NCI-H345 treated with DMSO at 0.1 percent for 48 hours (cell line): ENCODE data around the gene NHS.

Experiments used
- DNase-seq: peaks from one replicate; lab custom pipeline; 2025; ENCODE audit not compliant: unreplicated experiment; lab: John Stamatoyannopoulos, UW

The NHS gene

DNA sequence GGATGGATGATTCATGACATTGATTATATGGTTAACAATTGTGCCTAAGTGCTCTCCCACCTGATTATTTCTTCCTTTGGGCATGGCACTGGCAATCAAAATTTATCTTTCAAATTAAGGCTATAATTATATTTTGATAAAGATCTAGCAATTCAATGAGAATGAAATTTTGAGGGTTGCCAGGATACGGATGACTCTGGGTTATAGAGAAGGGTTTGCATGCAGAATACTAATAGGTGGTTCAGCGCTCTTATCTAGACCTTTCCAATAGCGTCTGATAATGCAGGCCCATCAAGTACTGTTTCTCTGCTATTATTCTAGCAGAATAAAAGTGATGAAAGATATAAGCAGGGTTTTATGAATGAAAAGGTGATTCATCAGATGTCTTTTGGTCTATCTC is 287.4 kb downstream of the NHS start:
- no peak for DNase-seq

DNA sequence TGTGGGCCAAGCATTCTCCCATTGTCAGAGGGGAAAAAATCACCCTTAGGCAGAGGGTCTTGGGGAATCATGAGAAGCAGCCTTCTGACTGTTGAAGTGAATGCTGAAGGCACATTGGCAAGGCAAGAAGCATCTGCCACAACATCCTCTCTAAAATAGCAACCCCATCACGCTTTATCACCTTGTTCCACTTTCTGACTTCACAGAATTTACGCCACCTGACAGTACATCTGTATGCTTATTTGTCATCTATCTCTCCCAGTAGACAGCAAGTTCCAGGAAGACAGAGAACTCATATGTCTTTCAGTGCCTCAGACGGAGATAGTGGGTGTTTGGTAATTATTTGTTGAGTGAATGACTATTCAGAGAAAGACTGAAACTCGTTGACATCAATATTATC is 293.9 kb downstream of the NHS start:
- no peak for DNase-seq

DNA sequence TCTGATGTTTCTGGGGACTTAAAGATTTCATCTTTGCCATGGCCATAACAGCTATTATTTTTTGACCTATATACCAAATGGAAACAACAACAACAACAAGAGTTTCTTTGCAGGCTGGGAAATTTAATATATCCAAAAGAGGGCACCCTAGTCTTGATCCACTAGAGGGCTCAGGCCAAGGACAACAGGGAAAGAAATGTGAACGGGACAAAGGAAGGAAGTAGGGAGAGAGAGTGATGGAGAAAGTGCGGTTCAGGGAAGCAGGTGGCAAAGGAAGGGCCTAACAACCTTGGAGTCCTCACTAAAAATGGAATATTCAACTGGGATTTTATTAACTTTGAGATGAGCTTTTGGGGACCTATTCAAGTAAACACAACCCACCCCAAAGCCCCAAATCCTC is 294.5 kb downstream of the NHS start:
- DNase-seq, result no peak

DNA sequence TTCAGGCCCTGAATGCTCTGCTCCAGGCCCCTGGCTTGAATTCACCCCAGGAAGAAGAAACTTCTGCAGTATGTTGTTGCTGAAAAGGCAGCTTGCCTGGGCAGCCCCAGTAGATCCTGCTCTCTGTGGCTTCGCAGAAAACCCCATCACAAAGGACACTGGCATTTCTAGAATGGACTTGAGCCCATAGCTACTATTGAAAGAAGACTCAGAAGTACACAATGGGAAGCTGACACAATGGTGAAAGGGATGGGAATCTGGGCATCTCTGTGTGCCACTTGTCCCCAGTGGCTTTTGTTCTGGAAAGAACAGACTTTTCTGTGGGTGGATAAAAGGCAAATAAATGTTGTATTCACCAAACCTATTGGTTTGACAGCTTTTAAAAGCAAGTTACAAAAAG is 294.9 kb downstream of the NHS start:
- no peak for DNase-seq

DNA sequence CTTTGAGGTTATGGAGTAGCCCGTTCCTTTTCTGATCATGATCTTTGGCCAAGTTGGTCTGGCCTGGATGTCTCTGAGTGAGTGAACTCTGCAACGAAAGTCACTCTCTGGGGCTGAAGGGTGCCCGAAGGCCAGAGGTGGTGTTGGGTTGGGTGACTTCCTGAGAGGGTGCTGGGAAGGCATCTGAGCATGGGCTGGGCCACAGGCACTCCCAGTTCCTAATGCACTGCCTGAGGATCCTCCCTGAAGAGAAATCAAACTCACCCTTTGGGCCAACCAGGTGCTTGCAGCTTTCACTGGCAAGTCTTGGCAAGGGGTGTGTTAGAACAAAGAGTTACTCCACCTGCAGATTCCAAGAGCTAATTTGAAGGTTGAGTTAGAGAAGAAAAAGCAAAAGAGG is 295.9 kb downstream of the NHS start:
- DNase-seq, result no peak

DNA sequence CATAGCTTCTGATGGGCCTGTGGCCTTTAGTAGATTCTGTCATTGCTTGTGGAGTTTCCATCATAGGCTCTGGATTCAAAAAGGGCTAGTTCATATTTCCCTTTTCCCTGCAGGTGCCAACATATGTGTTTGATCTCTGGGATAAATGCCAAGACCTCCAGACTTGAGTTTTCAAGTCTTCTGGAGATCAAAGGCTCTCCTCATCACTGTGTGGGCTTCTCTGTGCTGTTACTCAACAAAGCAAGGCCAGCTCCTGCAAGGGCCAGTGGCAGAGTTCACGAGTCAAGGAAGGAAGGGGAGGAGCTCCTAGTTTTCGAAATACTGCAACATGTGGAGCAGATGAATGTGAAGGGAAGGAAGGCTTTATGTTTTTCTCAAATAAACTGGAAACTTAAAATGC is 299.6 kb downstream of the NHS start:
- DNase-seq, result no peak

DNA sequence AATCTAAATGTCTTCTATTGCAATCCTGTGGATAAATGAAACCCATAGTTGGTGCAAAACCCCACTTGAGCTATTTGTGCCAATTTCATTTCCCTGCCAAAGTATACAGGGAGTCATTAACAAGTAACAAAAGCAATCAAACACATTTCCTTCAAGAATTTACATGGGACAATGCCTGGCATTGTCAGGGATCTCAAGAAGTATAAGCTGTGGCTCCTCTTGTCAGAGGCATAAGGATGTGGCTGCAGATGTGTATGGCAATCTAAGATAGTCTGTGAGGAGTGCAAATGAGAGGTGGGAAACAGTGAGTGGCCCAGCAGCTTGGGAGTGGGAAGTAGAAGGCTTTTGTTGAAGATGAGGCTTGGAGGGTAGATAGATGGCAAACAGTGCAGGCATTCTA is 304.3 kb downstream of the NHS start:
- no peak for DNase-seq

DNA sequence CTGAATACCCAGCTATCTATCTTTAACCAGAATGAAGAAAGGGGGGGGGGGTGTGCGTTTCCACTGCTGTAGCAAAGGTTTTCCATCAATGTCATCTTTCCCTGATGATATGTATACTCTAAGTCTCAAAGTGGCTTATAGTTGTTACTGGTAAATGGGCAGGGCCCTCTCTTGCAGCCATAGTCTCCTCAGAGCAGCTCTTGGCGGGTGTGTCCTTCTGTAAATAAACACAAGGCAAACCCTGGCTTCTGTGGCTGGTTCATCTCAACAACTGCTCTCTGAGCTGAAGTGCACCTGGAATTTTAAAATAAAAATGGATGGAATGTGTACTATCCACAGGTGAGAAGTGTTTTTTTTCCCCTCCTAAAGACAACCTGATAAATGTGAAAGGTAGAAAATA is 304.8 kb downstream of the NHS start:
- peak; percentile 34 for DNase-seq

DNA sequence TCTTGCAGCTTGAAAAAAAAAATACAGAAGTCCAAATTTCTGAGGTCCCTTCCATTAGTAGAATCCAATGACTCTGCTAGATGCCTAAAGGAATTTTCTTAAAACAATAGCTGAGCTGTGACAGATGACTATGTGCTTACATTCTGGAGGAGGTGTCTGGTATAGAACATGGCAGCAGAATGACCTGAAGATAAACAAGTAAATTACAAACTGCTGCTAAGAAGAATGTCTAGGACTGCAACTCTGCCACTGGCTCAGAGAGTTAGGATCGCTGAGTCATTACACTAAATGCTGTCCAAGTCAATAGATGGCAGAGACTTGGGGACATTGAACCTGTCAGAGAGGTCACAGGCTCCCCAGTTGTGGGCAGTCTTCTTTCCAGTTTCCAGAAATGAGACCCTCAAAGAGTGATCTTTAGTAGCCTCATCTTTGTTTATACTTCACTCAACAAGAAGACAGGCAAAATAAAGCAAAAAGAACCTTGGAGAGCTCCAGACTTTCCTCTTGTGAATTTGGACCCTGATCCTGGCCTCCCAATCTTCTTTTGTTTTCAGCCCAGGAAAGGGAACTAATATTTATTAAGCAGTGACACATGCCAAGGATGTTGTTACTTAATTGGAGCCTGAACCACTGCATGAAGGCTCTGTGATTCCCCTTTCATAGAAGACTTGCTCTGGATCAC is 305.9 kb downstream of the NHS start:
- DNase-seq, result no peak

DNA sequence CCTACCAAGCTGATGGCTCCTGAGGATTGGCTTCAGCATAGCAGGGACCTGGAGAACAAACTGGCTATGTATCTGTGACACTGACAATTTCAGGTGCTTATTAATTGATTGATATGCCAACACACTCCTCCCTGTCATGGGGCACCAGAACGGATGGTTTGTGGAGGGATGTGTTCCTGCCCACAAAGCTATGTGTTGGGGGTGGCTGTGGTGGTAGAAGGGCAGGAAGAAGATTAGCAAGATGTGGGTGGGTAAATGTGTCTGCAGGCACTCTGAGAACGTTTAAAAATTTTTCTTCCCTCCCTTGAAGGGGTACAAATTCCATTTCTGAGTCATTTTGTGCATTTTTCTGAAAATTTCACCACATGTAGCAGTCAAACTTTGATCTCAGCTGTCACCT is 307.3 kb downstream of the NHS start:
- DNase-seq, result no peak

DNA sequence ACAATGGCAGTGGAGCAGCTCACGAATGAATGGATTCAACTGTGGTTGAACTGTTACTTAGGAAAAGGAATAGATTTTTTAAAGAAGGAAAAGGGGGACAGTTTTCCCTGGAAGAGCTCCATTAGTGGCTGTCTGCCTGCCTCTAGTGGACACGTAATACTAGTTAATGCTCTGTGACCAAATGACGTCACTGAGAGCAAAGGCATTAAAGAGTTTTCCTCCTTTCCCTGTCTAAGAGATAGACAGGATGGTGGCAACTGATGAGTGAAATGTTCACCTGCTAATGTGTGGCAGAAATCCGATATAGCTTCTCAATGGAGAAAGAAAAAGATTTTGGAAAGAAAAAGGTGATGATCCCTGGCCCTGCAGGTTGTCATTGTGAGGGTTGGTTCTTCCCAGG is 310.0 kb downstream of the NHS start:
- no peak for DNase-seq

DNA sequence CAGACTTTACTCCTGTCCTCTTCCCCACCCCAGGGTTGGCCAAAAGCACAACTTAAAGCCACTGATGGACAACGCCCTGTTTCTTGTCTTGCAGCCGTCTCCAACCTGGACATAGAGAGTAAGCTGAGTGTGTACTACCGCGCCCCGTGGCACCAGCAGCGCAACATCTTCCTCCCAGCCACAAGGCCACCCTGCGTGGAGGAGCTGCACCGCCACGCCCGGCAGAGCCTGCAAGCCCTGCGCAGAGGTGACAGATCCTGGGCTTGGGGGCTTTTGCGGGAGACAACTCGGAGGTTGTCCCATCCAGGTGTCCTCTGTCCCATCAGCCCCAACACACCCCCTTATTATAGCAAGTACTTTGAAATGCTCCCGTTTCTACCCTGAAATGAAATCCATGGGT is 312.6 kb downstream of the NHS start:
- no peak for DNase-seq

DNA sequence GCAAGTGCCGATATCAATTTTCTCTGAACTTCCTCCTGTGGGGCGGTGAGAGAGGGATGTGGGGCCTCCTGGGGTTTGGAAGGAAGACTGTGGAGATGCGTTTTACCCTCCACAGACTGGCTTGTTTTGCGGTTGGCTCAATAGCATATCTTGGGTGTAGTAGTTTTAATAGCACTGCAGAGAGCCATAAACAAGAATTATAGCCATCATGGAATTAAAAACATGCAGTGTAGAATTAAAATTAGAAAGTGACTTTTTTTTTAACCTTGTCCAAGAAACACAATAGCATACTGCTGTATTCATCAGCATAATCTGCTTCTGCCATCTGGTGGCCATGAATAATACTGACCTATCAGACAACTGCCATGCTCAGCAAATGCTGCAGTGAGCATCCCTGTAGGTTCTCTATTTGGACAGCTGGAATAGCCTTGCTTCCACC is 315.0 kb downstream of the NHS start:
- peak; percentile 38 for DNase-seq

DNA sequence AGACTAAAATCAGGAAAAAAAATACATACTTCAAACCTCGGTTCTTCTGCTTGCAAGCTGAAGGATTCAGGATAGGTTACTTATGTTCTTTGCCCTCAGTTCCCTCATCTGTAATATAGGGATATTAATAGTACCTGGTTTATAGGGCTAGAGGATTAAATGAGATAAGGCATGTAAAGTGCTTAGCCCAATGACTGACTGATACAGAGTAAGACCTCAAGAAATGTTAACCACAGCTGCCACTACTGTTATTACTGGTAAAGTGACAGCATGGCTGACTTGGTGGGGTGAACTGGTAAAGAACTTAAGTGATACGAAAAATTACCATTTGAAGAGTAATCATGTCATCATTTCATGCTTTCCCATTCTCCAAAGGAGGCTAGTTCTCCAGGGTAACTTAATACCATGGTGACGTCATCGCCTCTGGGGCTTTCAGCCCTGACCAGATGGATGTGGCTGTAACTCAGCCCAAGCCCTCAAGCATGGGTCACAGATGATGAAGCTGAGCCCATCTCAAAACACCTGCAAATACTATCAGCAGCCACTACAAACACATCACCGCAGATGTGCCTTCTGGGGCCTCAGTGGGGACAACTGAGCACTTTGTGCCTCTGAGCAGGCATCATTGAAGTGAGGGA is 317.8 kb downstream of the NHS start:
- DNase-seq, result no peak

DNA sequence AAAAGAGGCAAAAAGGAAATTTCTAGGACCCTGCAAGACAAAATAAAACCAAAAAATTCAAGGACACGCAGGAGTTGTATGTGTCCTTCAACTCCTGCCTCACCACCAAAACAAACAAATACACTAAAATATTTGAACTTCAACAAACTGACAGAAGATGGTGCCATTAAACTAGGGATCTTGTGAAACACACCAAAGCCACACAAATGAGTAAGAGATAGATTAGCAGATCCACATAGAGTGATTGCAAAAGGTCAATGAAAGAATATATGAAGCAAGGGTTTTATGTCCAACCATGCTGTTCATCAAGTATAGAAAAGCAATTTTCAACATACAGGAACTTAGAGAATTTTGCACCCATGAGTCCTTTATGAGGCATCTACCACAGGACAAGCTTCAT is 322.2 kb downstream of the NHS start:
- no peak for DNase-seq

DNA sequence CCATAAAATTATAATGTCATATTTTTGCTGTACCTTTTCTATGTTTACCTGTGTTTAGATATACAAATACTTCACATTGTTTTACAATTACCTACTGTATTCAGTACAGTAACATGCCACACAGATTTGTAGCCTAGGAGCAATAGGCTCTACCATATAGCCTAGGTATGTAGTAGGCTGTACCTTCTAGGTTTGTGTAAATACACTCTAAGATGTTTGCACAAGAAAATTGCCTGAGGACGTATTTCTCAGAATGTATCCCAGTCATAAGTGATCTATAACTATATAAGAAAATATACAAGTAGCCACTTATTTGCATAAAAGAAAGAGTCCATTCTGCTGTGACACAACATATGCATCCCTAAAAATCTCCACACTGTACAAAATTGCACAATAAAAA is 326.0 kb downstream of the NHS start:
- no peak for DNase-seq

DNA sequence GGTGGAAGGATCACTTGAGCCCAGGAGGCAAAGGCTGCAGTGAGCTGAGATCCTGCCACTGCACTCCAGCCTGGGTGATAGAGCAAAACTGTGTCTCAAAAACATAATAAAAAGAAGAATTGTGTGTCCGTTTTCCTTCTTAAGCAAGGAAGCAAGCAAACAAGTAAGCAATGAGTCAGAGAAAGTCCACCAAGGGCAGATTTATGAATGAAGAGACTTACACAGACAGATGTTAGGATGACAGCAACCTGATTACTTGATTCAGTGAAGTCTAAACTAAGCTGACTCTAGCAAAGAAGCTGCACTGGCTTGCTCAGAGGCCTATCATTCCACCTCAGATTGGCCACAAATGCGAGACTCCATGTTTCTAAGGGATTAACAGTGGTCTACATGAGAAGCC is 328.2 kb downstream of the NHS start:
- DNase-seq, result no peak

DNA sequence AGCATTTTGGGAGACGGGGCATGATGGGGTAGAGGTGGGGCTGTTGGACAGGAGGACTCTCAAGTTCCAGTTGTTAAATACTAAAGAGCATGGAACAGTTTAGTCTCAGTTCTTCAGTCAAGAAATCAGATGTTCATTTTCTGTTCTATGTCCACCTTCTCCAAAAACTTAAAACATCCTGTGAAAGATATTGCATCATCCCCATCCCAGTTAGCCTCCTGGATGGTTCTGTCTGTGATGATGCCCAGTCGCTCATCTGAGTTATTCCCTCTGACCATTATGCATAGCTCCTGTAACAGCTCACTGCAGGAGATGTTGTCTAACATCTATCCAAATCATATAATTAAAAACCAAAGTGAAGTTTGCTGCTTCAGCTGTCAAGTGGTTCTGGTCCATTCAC is 330.2 kb downstream of the NHS start:
- DNase-seq, result no peak

DNA sequence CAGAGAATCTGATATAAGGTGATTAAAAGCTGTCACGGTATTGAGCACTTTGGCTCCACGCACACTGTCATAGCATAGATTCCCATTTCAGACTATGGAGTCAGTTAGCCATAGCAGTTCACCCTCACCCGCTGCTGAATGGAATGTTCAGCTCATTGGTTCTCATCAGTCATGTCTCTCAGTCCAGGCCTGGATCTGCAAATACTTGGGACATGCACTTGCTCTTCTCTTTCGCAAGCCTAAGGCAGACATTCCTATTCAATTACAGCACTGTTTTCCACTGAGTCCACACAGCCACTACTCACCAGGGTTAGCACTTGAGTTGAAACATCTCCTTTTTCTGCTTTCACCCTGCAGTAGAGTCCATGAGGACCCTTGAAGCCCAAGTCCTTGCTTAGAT is 331.7 kb downstream of the NHS start:
- no peak for DNase-seq

DNA sequence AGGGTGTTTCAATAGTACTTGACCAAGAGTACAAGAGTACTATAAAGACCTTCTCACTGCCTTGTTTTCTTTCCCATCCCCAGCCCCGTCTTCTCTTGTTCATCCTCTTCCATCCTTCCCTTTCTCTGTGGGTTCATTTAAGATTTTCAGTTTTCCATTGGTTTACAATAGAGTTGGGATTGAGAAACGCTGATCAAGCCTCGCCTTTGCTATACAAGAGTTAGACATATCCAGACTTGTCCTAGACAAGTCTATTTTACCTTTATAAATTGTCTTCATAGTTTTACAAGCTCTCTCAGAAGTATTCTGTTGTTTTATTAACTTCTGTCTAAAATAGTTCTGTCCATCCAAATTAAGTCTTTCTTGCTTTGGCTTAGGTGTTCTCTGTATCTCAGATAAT is 332.7 kb downstream of the NHS start:
- DNase-seq, result no peak

DNA sequence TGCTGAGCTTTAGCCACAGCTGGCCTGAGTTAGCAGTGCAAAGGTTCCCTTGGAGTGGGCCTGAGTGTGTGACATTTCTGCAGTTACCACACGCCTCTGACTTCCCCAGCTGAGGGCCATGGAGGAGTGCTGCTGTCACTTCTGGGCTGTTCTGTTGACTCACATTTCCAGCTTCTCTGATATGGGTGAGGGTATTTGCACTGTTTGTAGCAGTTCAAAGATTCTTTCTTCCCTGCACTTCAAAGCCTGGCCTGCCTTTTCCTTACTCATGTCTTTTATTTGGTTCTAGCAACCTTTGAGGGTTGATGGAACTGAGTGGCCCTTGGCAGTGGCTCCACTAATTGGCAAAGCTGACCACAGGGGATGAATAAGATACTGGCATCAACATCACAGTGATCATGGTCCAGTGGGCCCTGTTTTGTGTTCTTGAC is 335.9 kb downstream of the NHS start:
- DNase-seq, result no peak

DNA sequence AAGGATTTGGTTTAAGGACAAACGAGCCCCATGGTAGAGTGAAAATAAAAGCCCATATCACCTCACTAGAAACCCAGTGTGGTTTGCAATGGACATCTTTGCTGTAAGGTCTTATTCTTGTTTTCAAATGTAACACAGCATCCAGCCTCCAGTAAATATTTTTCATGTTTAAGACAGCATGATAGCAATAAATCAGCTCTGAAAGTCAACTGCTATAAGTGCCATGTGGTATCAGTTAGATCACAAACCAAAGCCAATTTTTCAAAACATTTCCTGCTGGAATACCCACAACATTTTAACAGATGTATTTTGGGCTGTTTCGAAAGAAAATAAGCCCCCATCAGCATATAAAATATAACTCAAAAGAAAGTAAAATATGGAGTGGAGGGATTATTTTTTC is 338.3 kb downstream of the NHS start:
- no peak for DNase-seq

DNA sequence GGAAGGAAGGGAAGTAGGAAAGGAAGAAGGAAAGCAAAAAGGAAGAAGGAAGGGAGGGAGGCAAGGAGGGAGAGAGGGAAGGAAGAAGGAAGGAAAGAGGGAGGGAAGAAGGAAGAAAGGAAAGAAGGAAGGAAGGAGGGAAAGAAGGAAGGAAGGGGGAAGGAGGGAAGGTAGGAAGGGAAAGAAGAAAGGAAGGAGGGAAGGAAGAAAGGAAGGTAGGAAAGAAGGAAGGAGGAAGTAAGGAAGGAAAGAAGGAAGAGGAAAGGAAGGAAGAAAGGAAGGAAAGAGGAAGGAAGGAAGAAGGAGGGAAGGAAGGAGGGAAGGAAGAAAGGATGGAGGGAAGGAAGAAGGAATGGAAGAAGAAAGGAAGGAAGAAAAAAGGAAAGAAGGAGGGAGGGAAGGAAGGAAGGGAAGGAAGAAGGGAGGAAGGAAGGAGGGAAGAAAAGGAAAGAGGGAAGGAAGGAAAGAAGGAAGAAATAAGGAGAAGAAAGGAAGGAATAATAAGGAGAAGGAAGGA is 343.7 kb downstream of the NHS start:
- no peak for DNase-seq
